Measurements from ENCODE around the gene DAAM2.

DAAM2 gene

DNA sequence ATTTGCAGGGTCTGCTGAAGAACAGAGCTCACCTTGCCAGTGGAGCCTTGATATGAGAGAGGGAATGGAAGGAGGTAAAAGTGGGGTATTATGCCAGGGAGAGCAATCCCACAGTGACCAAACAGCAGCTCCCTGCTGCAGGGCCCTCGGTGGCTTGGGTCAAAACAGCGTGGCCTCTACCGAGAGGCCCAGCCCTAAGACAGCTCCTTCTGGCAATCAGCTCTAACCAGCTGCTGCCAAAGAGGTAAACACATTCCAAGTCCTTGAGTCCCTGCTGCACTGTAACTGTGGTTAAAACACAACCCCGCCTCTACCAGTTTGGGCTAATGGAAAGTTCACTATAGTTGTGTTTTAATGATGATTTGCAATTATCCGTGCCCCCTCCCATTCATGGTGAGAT lies 1.4 kb upstream of the DAAM2 start:
- no peak for DNase-seq

- DNase-seq: no peak
Observed at GRCh38 chr6:39791311-39791710, 865 bp upstream of the DAAM2 start.

DNA sequence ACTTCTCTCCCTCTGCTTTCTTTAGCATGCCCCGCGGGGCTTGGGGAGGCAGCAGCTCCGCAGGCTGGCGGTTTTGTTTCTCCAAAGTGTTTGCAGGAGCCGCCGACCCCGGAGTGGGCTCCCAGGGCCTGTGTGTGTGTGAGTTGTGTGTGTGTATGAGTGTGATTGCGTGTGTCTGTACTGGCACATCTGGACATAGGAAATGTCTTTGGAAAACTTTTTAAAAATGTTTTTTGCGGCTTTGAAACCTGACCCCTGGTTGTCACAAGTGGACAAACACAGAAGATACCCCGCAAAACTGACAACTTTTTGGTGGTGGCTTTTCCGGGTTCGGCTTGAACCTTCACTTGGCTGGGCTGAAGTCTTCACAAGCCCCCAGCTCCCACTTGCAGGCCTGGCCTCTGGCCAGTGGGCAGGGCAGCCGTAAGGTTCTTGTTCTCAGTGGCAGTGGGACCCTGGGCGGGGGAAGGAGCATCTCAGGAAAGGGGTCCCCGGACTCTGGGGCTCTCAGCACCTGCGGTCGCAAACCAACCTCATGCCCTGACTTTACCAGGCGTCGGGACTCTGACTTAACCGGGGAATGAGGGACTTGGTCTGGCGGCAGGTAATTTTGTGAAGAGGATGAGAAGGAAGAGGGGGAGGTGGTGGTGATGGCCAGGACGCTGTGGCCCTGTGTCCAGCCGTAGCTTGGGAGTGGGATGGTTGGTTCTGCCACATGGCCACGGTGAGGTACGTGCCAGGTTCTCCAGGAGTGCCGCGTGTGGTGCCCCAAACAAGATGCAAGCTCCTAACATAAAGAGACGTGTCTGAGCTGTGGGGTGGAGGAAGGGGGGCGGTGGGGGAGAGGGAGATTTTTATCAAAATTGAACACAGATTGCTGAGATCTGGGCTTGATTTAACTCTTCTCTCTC lies 619 bp downstream of the DAAM2 start:
- no peak for DNase-seq

DNA sequence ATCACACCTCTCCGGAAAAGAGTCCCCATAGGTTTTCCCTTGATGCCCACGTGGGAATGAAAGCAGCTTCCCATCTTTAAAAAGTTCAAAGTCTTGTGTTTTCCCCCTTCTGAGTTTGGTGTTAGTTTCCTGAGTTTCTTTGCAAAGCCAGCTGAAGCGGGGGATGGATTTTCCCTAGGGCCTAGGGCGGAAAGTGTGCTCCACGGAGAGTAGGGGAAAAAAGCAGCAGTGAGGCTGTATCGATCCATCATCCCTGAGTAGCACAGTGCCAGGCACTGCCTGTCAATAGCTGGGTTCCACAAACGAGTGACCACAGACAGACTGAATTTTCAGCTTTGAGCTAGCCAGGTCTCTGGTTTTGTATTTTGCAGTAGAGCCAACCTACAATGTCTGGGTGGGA lies 1.3 kb downstream of the DAAM2 start:
- DNase-seq: no peak

DNA sequence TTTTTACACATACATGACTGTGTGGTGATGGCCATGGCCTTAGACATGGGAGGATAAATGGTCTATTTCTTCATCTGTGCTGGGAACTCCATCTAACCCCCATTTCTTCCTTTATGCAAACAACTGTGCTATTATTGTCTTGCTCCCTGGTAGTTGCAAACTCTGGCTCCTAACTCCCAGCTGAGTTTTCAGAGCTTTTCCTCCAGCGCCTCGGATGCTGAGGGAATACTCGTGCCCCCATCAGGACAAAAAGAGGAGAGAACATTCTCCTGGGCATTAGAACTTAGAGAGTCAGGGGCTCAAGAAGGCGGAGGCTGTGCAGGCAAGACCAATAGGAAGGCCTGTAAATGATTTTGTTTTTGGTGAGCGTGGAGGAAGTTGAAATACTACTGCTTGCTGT lies 2.1 kb downstream of the DAAM2 start:
- DNase-seq: no peak

DNA sequence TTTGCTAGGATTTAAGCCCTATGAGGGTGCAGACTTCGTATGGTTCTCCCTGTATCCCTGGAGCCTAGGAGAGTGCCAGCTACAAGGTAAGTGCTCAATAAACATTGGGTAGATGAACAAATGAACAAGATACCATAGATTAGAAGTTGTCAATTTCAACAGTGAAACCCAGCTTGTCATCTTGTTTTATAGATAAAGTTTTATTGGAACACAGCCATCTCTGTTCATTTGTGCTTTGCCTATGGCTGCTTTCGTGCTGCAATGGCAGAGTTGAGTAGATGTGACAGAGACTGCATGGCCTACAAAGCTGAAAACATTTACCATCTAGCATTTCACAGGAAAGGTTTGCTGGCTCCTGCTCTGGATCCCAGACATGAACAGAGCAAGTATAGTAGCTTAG lies 5.6 kb downstream of the DAAM2 start:
- no peak for DNase-seq

- no peak for DNase-seq
Observed at GRCh38 chr6:39800034-39801032, 8.2 kb downstream of the DAAM2 start.

- no peak for DNase-seq
Observed at GRCh38 chr6:39801456-39802251, 9.5 kb downstream of the DAAM2 start.

GRCh38 chr6:39803872-39804271 lies 11.7 kb downstream of the DAAM2 start:
- no peak for DNase-seq

DNA sequence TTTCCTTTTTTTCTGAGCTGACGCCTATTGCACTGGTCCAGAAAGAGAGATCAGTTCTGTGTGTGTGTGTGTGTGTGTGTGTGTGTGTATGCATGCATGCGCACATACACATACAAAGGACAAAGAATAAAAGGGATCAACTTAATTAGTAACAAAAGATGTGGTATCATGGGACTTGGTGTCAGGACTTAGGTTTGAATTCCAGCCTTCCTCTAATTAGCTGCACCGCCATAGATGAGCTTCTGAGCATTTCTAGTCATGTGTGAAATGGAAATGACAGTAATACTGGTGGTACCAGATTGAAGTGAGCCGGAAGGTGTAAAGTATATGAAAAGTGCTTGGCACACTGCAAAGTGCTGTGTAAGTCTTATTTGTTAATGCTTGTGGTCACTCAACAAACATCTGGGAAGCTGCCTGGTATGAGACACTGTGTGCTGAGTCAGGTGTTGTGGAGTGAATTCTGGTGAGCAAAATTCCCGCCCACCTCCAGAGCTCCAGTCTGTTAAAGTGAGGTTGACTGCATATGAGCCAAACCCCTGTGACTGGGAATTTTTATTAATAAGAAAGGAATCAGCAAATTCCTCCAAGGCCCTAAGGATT lies 12.4 kb downstream of the DAAM2 start:
- no peak for DNase-seq

DNA sequence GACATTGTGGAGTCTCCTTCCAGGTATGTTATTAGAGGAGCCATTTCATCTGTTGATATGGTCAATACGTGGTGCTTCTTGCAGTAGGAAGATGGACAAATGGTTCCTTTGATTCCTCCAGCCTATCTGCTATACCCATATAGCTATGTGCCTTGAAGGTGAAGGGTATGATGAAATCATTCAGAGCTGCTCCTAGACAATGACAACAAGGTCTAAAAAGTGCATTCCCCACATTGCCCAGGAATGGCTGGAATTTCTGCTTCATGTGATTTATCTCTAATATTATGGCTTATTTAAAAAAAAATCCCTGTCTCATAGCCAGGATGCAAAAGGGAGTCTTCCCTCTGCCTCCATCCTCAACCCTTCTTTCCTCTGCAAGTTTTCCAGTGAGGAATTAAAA lies 14.1 kb downstream of the DAAM2 start:
- DNase-seq: no peak

- DNase-seq: no peak
Observed at GRCh38 chr6:39808346-39808745, 16.2 kb downstream of the DAAM2 start.

DNA sequence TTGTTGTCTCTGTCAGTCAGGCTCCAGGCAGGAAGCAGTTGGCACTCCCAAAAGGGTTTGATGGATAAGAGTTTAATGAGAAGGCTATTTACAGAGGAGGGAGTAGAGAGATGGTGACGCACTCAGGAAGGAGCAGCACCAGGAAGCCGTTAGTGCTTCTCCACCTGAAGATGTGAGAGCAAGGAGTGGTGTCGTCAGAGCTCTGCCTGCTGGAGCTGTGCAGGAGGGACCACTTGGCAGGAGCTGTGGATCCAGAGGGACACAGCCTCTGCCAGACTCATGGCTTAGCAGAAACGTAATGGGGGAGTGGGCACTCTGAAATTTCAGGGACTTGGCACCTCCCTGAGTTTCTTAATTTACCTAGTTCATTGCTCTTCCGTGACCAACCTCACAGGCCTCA lies 16.8 kb downstream of the DAAM2 start:
- no peak for DNase-seq

DNA sequence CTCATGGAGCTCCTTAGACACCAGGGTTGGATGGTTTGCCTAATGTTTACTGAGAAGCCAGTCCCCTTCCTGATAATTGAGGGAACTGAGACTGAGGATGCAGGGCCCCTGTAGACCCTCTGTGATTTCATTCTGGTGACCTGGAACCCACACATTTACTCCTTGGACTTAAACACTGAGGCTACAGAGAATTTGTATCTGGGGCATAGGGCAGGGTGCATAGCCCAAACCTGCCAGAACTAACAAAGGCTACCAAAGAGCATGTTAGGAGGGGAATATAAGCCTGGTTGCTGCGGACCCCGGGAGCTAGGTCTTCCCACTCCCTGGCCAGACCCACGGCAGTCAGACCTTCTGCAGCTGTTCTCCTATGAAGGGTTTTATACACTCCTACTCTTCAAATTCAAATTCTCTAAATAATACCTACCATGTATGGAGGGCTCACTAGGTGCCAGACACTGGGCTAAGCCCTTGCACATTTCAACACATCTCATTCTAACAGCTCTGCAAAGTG lies 19.7 kb downstream of the DAAM2 start:
- no peak for DNase-seq

- no peak for DNase-seq
Observed at GRCh38 chr6:39812496-39812852, 20.3 kb downstream of the DAAM2 start.

DNA sequence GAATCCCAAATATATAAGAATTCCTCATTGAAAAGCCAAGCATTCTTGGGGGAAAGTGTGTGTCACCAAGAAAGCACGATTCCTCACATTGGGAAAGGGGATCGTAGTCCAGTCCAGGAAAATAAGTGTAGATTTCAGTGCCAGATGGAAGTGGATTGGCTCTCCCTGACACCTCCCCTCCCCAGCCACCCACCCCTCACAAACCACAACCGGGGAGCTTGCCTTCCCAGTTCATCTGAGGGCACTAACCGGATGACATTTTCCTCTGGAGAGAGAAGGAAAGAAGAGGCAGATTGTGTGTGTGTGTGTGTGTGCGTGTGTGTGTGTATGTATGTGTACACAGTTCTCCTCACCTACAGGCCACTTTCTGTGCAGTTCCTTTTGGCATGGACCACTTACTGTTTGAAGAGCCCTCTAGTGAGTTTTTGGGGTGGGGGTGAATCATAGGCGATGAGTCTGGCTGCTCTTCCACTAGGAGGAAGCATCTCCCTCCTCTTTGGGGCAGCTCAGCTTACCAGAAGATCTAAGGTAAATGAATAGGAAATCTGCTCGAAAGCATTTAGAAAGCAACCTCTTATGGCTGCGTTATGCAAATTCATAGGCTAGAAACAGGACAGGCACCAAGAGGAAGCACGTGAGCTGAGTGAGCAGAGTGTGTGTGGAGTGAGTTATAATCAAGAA lies 20.8 kb downstream of the DAAM2 start:
- DNase-seq: no peak

DNA sequence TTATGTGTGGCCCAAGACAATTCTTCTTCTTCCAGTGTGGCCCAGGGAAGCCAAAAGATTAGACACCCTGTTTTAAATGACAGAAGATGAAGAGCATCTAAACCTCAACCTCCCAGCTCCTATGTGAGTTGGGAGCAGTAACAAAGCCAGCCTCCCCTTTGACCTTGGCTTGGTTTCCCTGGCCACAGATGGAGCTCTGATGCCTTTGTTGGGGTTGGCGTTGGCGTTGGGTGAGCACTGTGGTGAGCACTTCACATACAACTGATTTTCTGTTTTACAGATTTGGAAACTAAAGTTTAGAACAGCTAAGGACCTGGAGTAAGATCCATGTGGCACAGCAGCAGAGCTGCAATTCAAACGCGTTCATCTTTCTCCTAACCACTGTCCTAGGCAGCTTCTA lies 22.1 kb downstream of the DAAM2 start:
- DNase-seq: no peak

- no peak for DNase-seq
Observed at GRCh38 chr6:39815356-39815755, 23.2 kb downstream of the DAAM2 start.

GRCh38 chr6:39816747-39817146 lies 24.6 kb downstream of the DAAM2 start:
- no peak for DNase-seq

GRCh38 chr6:39818695-39819094 lies 26.5 kb downstream of the DAAM2 start:
- no peak for DNase-seq

DNA sequence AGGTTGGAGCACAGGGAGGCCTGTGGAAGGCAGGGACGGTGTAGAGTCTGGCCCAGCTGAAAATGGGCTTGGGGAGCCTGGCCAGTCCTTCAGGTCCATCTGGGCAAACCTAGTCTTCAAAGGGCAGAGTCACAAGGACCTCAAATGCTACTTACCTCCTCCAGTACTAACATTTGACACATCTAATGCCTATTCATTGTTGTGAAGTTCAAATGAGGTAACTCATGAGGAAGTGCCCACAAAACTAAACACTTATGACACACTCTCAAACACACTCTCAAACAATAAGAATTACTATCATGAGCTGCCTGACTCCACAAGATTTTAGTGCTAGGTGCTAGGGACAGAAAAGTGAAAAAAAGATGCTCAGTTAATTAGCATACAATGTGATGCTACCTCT lies 27.1 kb downstream of the DAAM2 start:
- DNase-seq: no peak

DNA sequence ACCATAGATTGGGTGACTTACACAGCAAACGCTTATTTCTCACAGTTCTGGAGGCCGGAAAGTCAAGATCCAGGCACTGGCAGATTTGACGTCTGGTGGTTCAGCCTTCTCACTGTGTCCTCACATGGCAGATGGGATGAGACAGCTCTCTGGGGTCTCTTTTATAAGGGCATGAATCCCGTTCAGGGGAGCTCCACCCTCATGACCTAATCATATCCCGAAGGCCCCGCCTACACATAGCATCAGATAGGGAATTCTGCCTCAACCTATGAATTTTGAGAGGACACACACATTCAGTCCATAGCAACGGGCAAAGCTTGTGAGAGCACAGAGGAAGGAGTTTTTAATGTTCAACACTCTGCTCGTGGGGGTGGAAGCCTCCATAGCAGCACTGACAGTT lies 27.5 kb downstream of the DAAM2 start:
- no peak for DNase-seq

Measured in NCI-H1694 (cell line).